Measurements from ENCODE around the gene GPC5.
"Not testable (repeated sequence)": the region's sequence is repeated elsewhere in the genome, so short reads cannot be mapped to it uniquely, and the experiment has no call there.

GPC5 gene

DNA sequence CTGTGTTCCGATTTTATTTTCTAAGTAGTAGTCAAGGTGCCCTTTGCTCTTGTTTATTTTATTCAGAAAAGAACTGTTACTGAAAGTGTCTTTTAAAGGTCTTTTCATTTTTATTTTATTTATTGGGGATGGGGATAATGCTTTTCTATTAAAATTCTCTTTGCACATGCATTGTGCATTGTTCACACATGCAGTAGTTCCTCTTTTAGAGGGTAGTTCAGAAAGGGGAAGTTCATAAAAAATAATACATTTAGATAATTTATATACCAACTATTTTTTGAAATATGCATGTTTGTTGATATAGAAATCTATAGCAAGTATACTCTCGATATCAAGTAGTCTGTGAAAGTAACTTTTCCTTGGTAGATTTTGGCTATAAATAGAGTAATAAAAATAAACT is 3.5 kb downstream of the GPC5 start:
- H3K27me3 ChIP-seq (ENCODE audit: insufficient read depth, low read length), result peaks cover 58% of the 10 kb centered on the region
- H3K27ac ChIP-seq (ENCODE audit: low read depth, low read length), result no peak overlapping the region
- H3K4me1 ChIP-seq (ENCODE audit: insufficient read depth, low read length), result peaks cover 8% of the 10 kb centered on the region; the same call in 1 of the 2 replicates
- no peaks in the 10 kb centered on the region for H3K9me3 ChIP-seq (ENCODE audit: insufficient read depth, low read depth, low read length)
- no peak overlapping the region for H3K9ac ChIP-seq (ENCODE audit: low read depth, low read length)
- no peaks in the 10 kb centered on the region for H3K36me3 ChIP-seq (ENCODE audit: insufficient read depth, low read length)
- 88% methylated on average over 1 of the region's 2 CpGs for WGBS
- no peak overlapping the region for H3K4me3 ChIP-seq (ENCODE audit: low read length)

DNA sequence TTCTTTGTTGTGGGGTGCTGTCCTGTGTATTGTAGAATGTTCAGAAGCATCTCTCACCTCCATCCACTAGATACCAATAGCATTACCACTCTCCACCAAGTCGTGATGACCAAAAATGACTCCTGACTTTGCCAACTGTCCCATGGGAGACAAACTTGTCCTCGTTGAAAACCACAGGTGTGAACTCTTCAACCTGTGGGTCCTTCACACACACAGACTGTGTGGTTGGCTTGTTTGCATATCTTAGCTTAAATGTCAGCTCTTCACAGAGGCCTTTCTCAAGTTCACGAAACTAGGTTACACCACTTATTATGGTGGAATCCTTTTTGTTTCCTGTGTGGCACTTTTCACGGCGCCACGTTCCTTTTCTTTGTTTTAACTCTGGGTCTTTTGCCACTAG is 6.8 kb downstream of the GPC5 start:
- Histone ChIP-seq H3K27me3 (ENCODE audit: insufficient read depth, low read length) (peaks cover 25% of the 10 kb centered on the region), H3K27ac (ENCODE audit: low read depth, low read length) (no peak overlapping the region), H3K9ac (ENCODE audit: low read depth, low read length) (no peak overlapping the region), H3K4me1 (ENCODE audit: insufficient read depth, low read length) (no peaks in the 10 kb centered on the region), H3K36me3 (ENCODE audit: insufficient read depth, low read length) (no peaks in the 10 kb centered on the region), H3K9me3 (ENCODE audit: insufficient read depth, low read depth, low read length) (no peaks in the 10 kb centered on the region), H3K4me3 (ENCODE audit: low read length) (no peak overlapping the region)
- 95% methylated on average over 6 of the region's 6 CpGs for WGBS

GRCh38 chr13:91406619-91407018 is 8.2 kb downstream of the GPC5 start:
- Histone ChIP-seq H3K36me3 (ENCODE audit: insufficient read depth, low read length) (no peaks in the 10 kb centered on the region), H3K27me3 (ENCODE audit: insufficient read depth, low read length) (peaks cover 11% of the 10 kb centered on the region), H3K27ac (ENCODE audit: low read depth, low read length) (no peak overlapping the region), H3K9me3 (ENCODE audit: insufficient read depth, low read depth, low read length) (no peaks in the 10 kb centered on the region), H3K4me3 (ENCODE audit: low read length) (no peak overlapping the region), H3K4me1 (ENCODE audit: insufficient read depth, low read length) (no peaks in the 10 kb centered on the region), H3K9ac (ENCODE audit: low read depth, low read length) (no peak overlapping the region)
- 10% methylated on average over 4 of the region's 5 CpGs for WGBS

DNA sequence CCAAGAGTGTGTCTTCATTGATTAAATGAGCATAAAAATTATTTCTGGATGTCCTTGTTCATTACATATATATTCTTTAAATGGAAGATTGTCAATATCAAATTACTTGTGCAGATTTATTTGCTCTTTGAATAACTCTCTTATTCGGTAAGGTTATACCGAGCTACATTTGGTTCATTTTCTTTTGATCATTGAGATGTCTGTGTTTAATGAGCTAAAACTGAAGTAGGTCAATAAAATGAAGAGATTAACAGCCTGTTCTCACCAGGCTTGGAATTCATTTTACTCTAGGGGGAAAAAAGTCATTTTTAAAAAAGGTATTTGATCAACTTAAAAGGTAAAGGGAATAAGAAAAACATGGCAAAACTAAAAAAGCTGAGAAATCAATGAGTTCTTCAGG is 10.6 kb downstream of the GPC5 start:
- Histone ChIP-seq H3K4me1 (ENCODE audit: insufficient read depth, low read length) (no peaks in the 10 kb centered on the region), H3K27me3 (ENCODE audit: insufficient read depth, low read length) (no peaks in the 10 kb centered on the region), H3K4me3 (ENCODE audit: low read length) (no peak overlapping the region), H3K36me3 (ENCODE audit: insufficient read depth, low read length) (no peaks in the 10 kb centered on the region), H3K27ac (ENCODE audit: low read depth, low read length) (no peak overlapping the region), H3K9me3 (ENCODE audit: insufficient read depth, low read depth, low read length) (no peaks in the 10 kb centered on the region), H3K9ac (ENCODE audit: low read depth, low read length) (no peak overlapping the region)
- WGBS, result 98% methylated on average over 2 of the region's 2 CpGs

- not testable (repeated sequence) for H3K9me3 ChIP-seq (ENCODE audit: insufficient read depth, low read depth, low read length); H3K36me3 ChIP-seq (ENCODE audit: insufficient read depth, low read length); H3K4me3 ChIP-seq (ENCODE audit: low read length); H3K9ac ChIP-seq (ENCODE audit: low read depth, low read length); H3K27ac ChIP-seq (ENCODE audit: low read depth, low read length); H3K4me1 ChIP-seq (ENCODE audit: insufficient read depth, low read length); H3K27me3 ChIP-seq (ENCODE audit: insufficient read depth, low read length)
- 71% methylated on average over 4 of the region's 5 CpGs for WGBS
Measured at GRCh38 chr13:91416579-91416978, 18.2 kb downstream of the GPC5 start.

GRCh38 chr13:91417660-91418325 is 19.4 kb downstream of the GPC5 start:
- H3K27me3 ChIP-seq (ENCODE audit: insufficient read depth, low read length), result no peaks in the 10 kb centered on the region
- WGBS, result 88% methylated on average over 5 of the region's 6 CpGs
- H3K36me3 ChIP-seq (ENCODE audit: insufficient read depth, low read length), result no peaks in the 10 kb centered on the region
- no peaks in the 10 kb centered on the region for H3K4me1 ChIP-seq (ENCODE audit: insufficient read depth, low read length)
- no peak overlapping the region for H3K27ac ChIP-seq (ENCODE audit: low read depth, low read length)
- no peak overlapping the region for H3K9ac ChIP-seq (ENCODE audit: low read depth, low read length)
- H3K9me3 ChIP-seq (ENCODE audit: insufficient read depth, low read depth, low read length), result no peaks in the 10 kb centered on the region
- no peak overlapping the region for H3K4me3 ChIP-seq (ENCODE audit: low read length)

- Histone ChIP-seq H3K9ac (ENCODE audit: low read depth, low read length) (no peak overlapping the region), H3K4me1 (ENCODE audit: insufficient read depth, low read length) (no peaks in the 10 kb centered on the region), H3K27me3 (ENCODE audit: insufficient read depth, low read length) (no peaks in the 10 kb centered on the region), H3K4me3 (ENCODE audit: low read length) (no peak overlapping the region), H3K9me3 (ENCODE audit: insufficient read depth, low read depth, low read length) (peaks cover 25% of the 10 kb centered on the region), H3K36me3 (ENCODE audit: insufficient read depth, low read length) (no peaks in the 10 kb centered on the region), H3K27ac (ENCODE audit: low read depth, low read length) (no peak overlapping the region)
- 81% methylated on average over 2 of the region's 2 CpGs for WGBS
Measured at GRCh38 chr13:91426913-91427312, 28.5 kb downstream of the GPC5 start.

DNA sequence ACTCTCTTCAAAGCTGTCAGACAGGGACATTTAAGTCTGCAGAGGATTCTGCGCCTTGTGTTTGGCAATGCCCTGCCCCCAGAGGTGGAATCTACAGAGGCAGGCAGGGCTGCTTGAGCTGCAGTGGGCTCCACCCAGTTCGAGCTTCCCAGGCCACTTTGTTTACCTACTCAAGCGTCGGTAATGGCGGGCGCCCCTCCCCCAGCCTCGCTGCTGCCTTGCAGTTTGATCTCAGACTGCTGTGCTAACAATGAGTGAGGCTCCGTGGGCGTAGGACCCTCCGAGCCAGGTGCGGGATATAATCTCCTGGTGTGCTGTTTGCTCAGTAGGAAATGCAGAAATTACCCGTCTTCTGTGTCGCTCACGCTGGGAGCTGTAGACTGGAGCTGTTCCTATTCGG is 40.3 kb downstream of the GPC5 start:
- not testable (repeated sequence) for H3K4me3 ChIP-seq (ENCODE audit: low read length); H3K4me1 ChIP-seq (ENCODE audit: insufficient read depth, low read length); H3K9ac ChIP-seq (ENCODE audit: low read depth, low read length); H3K27ac ChIP-seq (ENCODE audit: low read depth, low read length); H3K36me3 ChIP-seq (ENCODE audit: insufficient read depth, low read length); H3K27me3 ChIP-seq (ENCODE audit: insufficient read depth, low read length)
- WGBS, result 87% methylated on average over 15 of the region's 15 CpGs
- H3K9me3 ChIP-seq (ENCODE audit: insufficient read depth, low read depth, low read length), result peaks cover 14% of the 10 kb centered on the region

DNA sequence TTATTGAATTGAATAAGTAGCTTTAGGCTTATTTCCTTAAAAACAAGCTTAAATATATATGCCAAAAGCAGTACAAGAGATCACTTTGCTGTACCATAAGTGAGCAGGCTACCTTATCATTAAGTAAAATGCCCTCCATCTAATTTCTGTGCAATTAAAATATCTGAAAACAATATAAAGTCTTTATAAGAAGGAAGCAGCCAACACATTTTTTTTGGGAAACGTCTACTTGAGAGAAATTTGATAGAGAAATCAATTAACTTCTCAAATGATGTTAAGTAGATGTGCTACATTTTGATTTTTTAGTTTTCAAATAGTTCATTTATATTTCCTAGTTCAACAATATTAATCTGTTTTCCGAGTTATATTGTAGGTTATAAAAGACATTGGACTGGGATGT is 52.5 kb downstream of the GPC5 start:
- H3K9me3 ChIP-seq (ENCODE audit: insufficient read depth, low read depth, low read length), result no peaks in the 10 kb centered on the region
- peaks cover 3% of the 10 kb centered on the region; the same call in 1 of the 2 replicates for H3K27me3 ChIP-seq (ENCODE audit: insufficient read depth, low read length)
- no peak overlapping the region for H3K4me3 ChIP-seq (ENCODE audit: low read length)
- no peak overlapping the region for H3K9ac ChIP-seq (ENCODE audit: low read depth, low read length)
- WGBS, result 83% methylated on average over 1 of the region's 2 CpGs
- H3K4me1 ChIP-seq (ENCODE audit: insufficient read depth, low read length), result no peaks in the 10 kb centered on the region
- H3K27ac ChIP-seq (ENCODE audit: low read depth, low read length), result no peak overlapping the region
- H3K36me3 ChIP-seq (ENCODE audit: insufficient read depth, low read length), result no peaks in the 10 kb centered on the region

GRCh38 chr13:91454666-91455065 is 56.2 kb downstream of the GPC5 start:
- H3K4me1 ChIP-seq (ENCODE audit: insufficient read depth, low read length), result no peaks in the 10 kb centered on the region
- no peak overlapping the region for H3K27ac ChIP-seq (ENCODE audit: low read depth, low read length)
- no peak overlapping the region for H3K9ac ChIP-seq (ENCODE audit: low read depth, low read length)
- H3K27me3 ChIP-seq (ENCODE audit: insufficient read depth, low read length), result peaks cover 3% of the 10 kb centered on the region; the same call in 1 of the 2 replicates
- no peaks in the 10 kb centered on the region for H3K36me3 ChIP-seq (ENCODE audit: insufficient read depth, low read length)
- WGBS, result no CpG with 5 or more reads among the region's 1 CpG
- no peak overlapping the region for H3K4me3 ChIP-seq (ENCODE audit: low read length)
- H3K9me3 ChIP-seq (ENCODE audit: insufficient read depth, low read depth, low read length), result no peaks in the 10 kb centered on the region

- Histone ChIP-seq H3K27me3 (ENCODE audit: insufficient read depth, low read length) (peaks cover 3% of the 10 kb centered on the region; the same call in 1 of the 2 replicates), H3K27ac (ENCODE audit: low read depth, low read length) (no peak overlapping the region), H3K9ac (ENCODE audit: low read depth, low read length) (no peak overlapping the region), H3K4me3 (ENCODE audit: low read length) (no peak overlapping the region), H3K36me3 (ENCODE audit: insufficient read depth, low read length) (no peaks in the 10 kb centered on the region), H3K4me1 (ENCODE audit: insufficient read depth, low read length) (no peaks in the 10 kb centered on the region), H3K9me3 (ENCODE audit: insufficient read depth, low read depth, low read length) (no peaks in the 10 kb centered on the region)
- WGBS, result no CpG with 5 or more reads among the region's 2 CpGs
Measured at GRCh38 chr13:91456837-91457236, 58.4 kb downstream of the GPC5 start.

- no peak overlapping the region for H3K9ac ChIP-seq (ENCODE audit: low read depth, low read length)
Measured at GRCh38 chr13:91459485-91459884, 61.1 kb downstream of the GPC5 start.

More at GRCh38 chr13:91459485-91459884, 61.1 kb downstream of the GPC5 start:
- no peaks in the 10 kb centered on the region for H3K36me3 ChIP-seq (ENCODE audit: insufficient read depth, low read length)
- no peaks in the 10 kb centered on the region for H3K9me3 ChIP-seq (ENCODE audit: insufficient read depth, low read depth, low read length)
- no peaks in the 10 kb centered on the region for H3K4me1 ChIP-seq (ENCODE audit: insufficient read depth, low read length)
- no peak overlapping the region for H3K4me3 ChIP-seq (ENCODE audit: low read length)
- peaks cover 3% of the 10 kb centered on the region; the same call in 1 of the 2 replicates for H3K27me3 ChIP-seq (ENCODE audit: insufficient read depth, low read length)
- H3K27ac ChIP-seq (ENCODE audit: low read depth, low read length), result no peak overlapping the region

All from HUES64 (cell line).